Neural progenitor cell (in vitro differentiated cells): Measurements from ENCODE around the gene VPS41. TPM values are rescaled to one million over a fixed set of nuclear protein-coding genes. Genes with fewer than 3 reads are reported as not detected.

Experiments
- DNase-seq: peaks from one replicate; pipeline ENCODE4 v3.0.0-alpha.2; 2016; ENCODE audit warnings: low spot score
- H2AFZ ChIP-seq: fragments of 200-600 bp; sonication (generic); replicated peaks from 2 replicates; pipeline ENCODE4 v1.6.1; 2016; ENCODE audit warnings: antibody characterized with exemption
- H3F3A ChIP-seq: fragments of 200-600 bp; sonication (generic); 2 replicates; pipeline ENCODE4 v1.6.1; 2016; ENCODE audit warnings: antibody characterized with exemption, low read depth
- H3K27ac ChIP-seq: fragments of 200-600 bp; sonication (generic); 2 replicates; pipeline ENCODE4 v1.5.1; 2016; ENCODE audit warnings: mild to moderate bottlenecking
- H3K27me3 ChIP-seq: fragments of 200-600 bp; sonication (generic); 2 replicates; pipeline ENCODE4 v1.6.1; 2016; ENCODE audit warnings: mild to moderate bottlenecking, moderate library complexity
- H3K36me3 ChIP-seq: fragments of 200-600 bp; sonication (generic); 2 replicates; pipeline ENCODE4 v1.5.1; 2016
- H3K4me1 ChIP-seq: fragments of 200-600 bp; sonication (generic); 2 replicates; pipeline ENCODE4 v1.6.1; 2016; ENCODE audit warnings: mixed run types
- H3K4me2 ChIP-seq: fragments of 200-600 bp; sonication (generic); 2 replicates; pipeline ENCODE4 v1.6.1; 2016
- H3K4me3 ChIP-seq: fragments of 200-600 bp; sonication (generic); 2 replicates; pipeline ENCODE4 v1.5.1; 2016
- H3K79me2 ChIP-seq: fragments of 200-600 bp; sonication (generic); 2 replicates; pipeline ENCODE4 v1.6.1; 2016; ENCODE audit warnings: low read depth
- H3K9ac ChIP-seq: fragments of 200-600 bp; sonication (generic); 2 replicates; pipeline ENCODE4 v1.6.1; 2016
- H3K9me3 ChIP-seq: fragments of 200-600 bp; sonication (generic); 2 replicates; pipeline ENCODE4 v1.5.1; 2016; ENCODE audit warnings: low read depth
- H4K20me1 ChIP-seq: fragments of 200-600 bp; sonication (generic); 2 replicates; pipeline ENCODE4 v1.6.1; 2016; ENCODE audit warnings: low read depth
- H3K27ac Mint-ChIP-seq: 3 replicates; pipeline ENCODE4 v1.8.0; 2021; ENCODE audit warnings: mixed read lengths
- H3K27me3 Mint-ChIP-seq: 2 replicates; pipeline ENCODE4 v1.8.0; 2022; ENCODE audit warnings: low read depth, mild to moderate bottlenecking, inconsistent platforms, moderate library complexity, mixed read lengths; ENCODE audit not compliant: insufficient read depth
- H3K36me3 Mint-ChIP-seq: 3 replicates; pipeline ENCODE4 v1.8.0; 2021; ENCODE audit warnings: mixed read lengths
- H3K4me1 Mint-ChIP-seq: 3 replicates; pipeline ENCODE4 v1.8.0; 2021; ENCODE audit warnings: mixed read lengths
- H3K4me3 Mint-ChIP-seq: 3 replicates; pipeline ENCODE4 v1.8.0; 2021; ENCODE audit warnings: mild to moderate bottlenecking, moderate library complexity, mixed read lengths
- H3K9me3 Mint-ChIP-seq: 3 replicates; pipeline ENCODE4 v1.8.0; 2020; ENCODE audit warnings: mixed read lengths
- EZH2 ChIP-seq: fragments of 200-600 bp; sonication (generic); IDR thresholded peaks from 2 replicates; pipeline ENCODE4 v1.6.1; 2017; ENCODE audit warnings: antibody characterized with exemption, mild to moderate bottlenecking, moderate library complexity
- EZH2phosphoT487 ChIP-seq: fragments of 200-600 bp; sonication (generic); IDR thresholded peaks from 2 replicates; pipeline ENCODE4 v1.6.1; 2017; ENCODE audit warnings: antibody characterized with exemption
- total RNA-seq: library from RNA; depleted of rRNA; stranded (reverse); fragments of >200 nt; gene quantifications from 2 replicates; pipeline ENCODE4 v1.2.3, GENCODE V29; 2015; ENCODE audit warnings: low replicate concordance
- TF ChIP-seq, protein P1 (sequence below): fragments of 200-600 bp; sonication (generic); IDR thresholded peaks from 2 replicates; pipeline ENCODE4 v1.5.1; 2017; ENCODE audit warnings: antibody characterized with exemption, mild to moderate bottlenecking

The VPS41 gene
- total RNA-seq, 1 donor from 2014 or later = 92.3 TPM

DNA sequence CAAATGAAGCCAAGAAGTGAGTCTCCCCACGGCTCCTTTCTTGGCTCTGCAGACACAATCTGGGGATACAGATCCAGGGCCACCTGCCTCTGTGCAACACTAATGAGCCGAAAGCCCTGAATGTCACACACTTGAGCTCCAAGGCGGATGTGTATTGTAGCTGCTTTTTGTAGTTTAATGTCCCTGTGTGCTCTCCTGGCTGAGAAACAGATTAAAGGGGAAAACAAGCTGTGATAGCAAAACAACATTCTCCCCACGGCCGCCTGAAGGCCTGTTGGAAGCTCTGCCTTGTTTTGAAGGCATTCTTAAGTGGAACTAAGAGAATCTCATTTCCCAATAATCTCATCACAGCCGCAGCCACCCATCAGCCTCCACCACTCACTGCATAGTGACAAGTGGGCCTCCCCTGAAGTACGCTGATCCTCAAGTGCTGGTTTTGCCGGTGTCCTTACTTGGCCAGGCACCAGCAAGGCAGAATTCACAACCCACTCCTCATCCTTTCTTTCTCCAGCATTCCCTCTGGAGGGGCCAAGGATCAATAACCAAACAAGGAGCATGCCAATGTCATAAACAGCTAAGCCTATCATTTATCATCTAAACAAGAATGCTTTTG lies 233.4 kb downstream of the VPS41 start:
- no peaks in the 10 kb centered on the region for H3K36me3 ChIP-seq
- H3K4me2 ChIP-seq = no peak overlapping the region
- H3K9ac ChIP-seq = no peak overlapping the region
- H3K4me1 ChIP-seq = peaks cover 5% of the 10 kb centered on the region
- H3K9me3 Mint-ChIP-seq = peaks cover 5% of the 10 kb centered on the region
- no peaks in the 10 kb centered on the region for H4K20me1 ChIP-seq
- H3K4me1 Mint-ChIP-seq = peaks cover 4% of the 10 kb centered on the region
- no peaks in the 10 kb centered on the region for H3K27me3 ChIP-seq
- H3K4me3 ChIP-seq = no peak overlapping the region
- H3K27me3 Mint-ChIP-seq = peaks cover 2% of the 10 kb centered on the region
- no peaks in the 10 kb centered on the region for H3K36me3 Mint-ChIP-seq
- H2AFZ ChIP-seq = peak overlapping the region; percentile 64
- TF ChIP-seq EZH2phosphoT487 (no peak), EZH2 (no peak)
- TF ChIP-seq, protein P1, sequence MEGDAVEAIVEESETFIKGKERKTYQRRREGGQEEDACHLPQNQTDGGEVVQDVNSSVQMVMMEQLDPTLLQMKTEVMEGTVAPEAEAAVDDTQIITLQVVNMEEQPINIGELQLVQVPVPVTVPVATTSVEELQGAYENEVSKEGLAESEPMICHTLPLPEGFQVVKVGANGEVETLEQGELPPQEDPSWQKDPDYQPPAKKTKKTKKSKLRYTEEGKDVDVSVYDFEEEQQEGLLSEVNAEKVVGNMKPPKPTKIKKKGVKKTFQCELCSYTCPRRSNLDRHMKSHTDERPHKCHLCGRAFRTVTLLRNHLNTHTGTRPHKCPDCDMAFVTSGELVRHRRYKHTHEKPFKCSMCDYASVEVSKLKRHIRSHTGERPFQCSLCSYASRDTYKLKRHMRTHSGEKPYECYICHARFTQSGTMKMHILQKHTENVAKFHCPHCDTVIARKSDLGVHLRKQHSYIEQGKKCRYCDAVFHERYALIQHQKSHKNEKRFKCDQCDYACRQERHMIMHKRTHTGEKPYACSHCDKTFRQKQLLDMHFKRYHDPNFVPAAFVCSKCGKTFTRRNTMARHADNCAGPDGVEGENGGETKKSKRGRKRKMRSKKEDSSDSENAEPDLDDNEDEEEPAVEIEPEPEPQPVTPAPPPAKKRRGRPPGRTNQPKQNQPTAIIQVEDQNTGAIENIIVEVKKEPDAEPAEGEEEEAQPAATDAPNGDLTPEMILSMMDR = no peak
- no peaks in the 10 kb centered on the region for H3K9me3 ChIP-seq
- peak overlapping the region; percentile 20 for H3K27ac Mint-ChIP-seq
- H3K4me3 Mint-ChIP-seq = no peak overlapping the region
- no peaks in the 10 kb centered on the region for H3K79me2 ChIP-seq
- DNase-seq = peak; percentile 20
- peaks cover 7% of the 10 kb centered on the region for H3F3A ChIP-seq
- H3K27ac ChIP-seq = no peak overlapping the region

DNA sequence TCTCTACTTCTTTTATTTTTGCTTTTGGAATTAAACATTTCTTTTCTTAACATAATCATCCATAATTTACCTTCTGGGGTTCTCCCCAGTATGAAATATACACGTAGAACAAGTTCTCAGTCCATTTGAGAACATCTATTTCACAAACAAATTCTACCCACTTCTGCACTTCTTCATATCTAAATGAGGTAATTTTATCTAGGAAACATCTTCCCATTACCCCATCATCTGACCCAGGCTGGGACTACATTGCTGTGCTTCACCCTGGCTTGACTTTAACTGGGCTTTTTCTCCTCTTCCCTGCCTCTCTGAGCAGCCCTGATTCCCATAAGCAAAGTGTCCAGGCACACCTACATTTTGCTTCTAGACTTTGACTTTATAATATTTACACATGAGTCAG lies 234.5 kb downstream of the VPS41 start:
- Histone ChIP-seq H2AFZ (no peak overlapping the region), H3K27me3 (no peaks in the 10 kb centered on the region), H3K9me3 (no peaks in the 10 kb centered on the region), H3K36me3 (no peaks in the 10 kb centered on the region), H3K27ac (no peak overlapping the region), H3K79me2 (no peaks in the 10 kb centered on the region), H3K4me3 (no peak overlapping the region), H3K4me1 (peaks cover 5% of the 10 kb centered on the region), H4K20me1 (no peaks in the 10 kb centered on the region), H3K4me2 (no peak overlapping the region), H3K9ac (no peak overlapping the region), H3F3A (peaks cover 7% of the 10 kb centered on the region)
- Mint-ChIP-seq H3K4me3 (no peak overlapping the region), H3K27me3 (peaks cover 2% of the 10 kb centered on the region), H3K9me3 (peaks cover 5% of the 10 kb centered on the region), H3K36me3 (no peaks in the 10 kb centered on the region), H3K4me1 (peaks cover 4% of the 10 kb centered on the region), H3K27ac (no peak overlapping the region)
- TF ChIP-seq EZH2phosphoT487 = no peak
- TF ChIP-seq EZH2 = no peak
- TF ChIP-seq, protein P1 = no peak
- DNase-seq = no peak

DNA sequence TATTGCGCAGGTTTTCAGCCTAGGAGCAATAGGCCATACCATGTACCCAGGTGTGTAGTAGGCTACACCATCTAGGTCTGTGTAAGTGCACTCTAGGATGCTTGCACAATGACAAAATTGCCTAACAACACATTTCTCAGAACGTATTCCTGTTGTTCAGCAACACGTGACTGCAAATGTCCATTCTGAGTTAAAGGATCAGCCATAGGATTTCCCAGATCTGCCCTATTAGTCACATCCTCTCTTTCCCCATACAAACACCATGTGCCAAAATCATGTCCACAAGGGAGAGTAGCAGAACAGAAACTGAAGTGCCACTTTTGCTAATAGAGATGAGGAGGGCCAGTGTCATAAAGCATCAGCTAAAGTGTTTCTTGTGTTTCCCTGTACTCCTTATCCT lies 235.2 kb downstream of the VPS41 start:
- peaks cover 2% of the 10 kb centered on the region for H3K27me3 Mint-ChIP-seq
- TF ChIP-seq, protein P1 = no peak
- TF ChIP-seq EZH2phosphoT487 = no peak
- no peak for TF ChIP-seq EZH2
- Histone ChIP-seq H3K9me3 (no peaks in the 10 kb centered on the region), H2AFZ (no peak overlapping the region), H3K36me3 (no peaks in the 10 kb centered on the region), H3K4me2 (no peak overlapping the region), H3K4me1 (peaks cover 5% of the 10 kb centered on the region), H3K9ac (no peak overlapping the region), H3K4me3 (no peak overlapping the region), H4K20me1 (no peaks in the 10 kb centered on the region), H3F3A (peaks cover 7% of the 10 kb centered on the region), H3K27ac (no peak overlapping the region), H3K79me2 (no peaks in the 10 kb centered on the region), H3K27me3 (no peaks in the 10 kb centered on the region)
- no peak for DNase-seq
- H3K36me3 Mint-ChIP-seq = no peaks in the 10 kb centered on the region
- no peak overlapping the region for H3K27ac Mint-ChIP-seq
- H3K4me3 Mint-ChIP-seq = no peak overlapping the region
- peaks cover 5% of the 10 kb centered on the region for H3K9me3 Mint-ChIP-seq
- peaks cover 4% of the 10 kb centered on the region for H3K4me1 Mint-ChIP-seq

Other genes starting within 250 kb of the VPS41 start
- 3.4 and 4.0 TPM in 2 replicates for gene POU6F2, start 68.7 kb upstream of the VPS41 start, total RNA-seq